Gastroesophageal sphincter (tissue), 4 donors: ENCODE measurements around the gene SCNN1A. TPM values are rescaled to one million over a fixed set of nuclear protein-coding genes. Genes with fewer than 3 reads are reported as not detected.

Experiments used
- ATAC-seq: fragments of 150-250 bp; one replicate; pipeline ENCODE4 v1.9.1; 2016; ENCODE audit warnings: mild to moderate bottlenecking, moderate library complexity
- H3K27ac ChIP-seq, 4 donors: fragments of 200-600 bp; sonication (generic) in 3 of 4; 1 replicate in 3 of 4; 2 replicates in 1 of 4; pipeline ENCODE4 v1.5.1; 2016 to 2019
- H3K27me3 ChIP-seq: fragments of 200-600 bp; sonication (generic); one replicate; pipeline ENCODE4 v1.5.1; 2019
- H3K36me3 ChIP-seq, 2 donors: fragments of 200-600 bp; sonication (generic); one replicate each; pipeline ENCODE4 v1.5.1; 2019; ENCODE audit warnings: control low read depth in 1 of 2
- H3K4me1 ChIP-seq, 3 donors: fragments of 200-600 bp; sonication (generic); 1 replicate in 2 of 3; 2 replicates in 1 of 3; pipeline ENCODE4 v1.5.1; 2016 to 2019; ENCODE audit warnings: control low read depth in 2 of 3
- H3K4me3 ChIP-seq, 2 donors: fragments of 200-600 bp; sonication (generic); one replicate each; pipeline ENCODE4 v1.5.1; 2019; ENCODE audit warnings: mild to moderate bottlenecking in 1 of 2, moderate library complexity in 1 of 2
- H3K9me3 ChIP-seq, 3 donors: fragments of 200-600 bp; sonication (generic); one replicate each; pipeline ENCODE4 v1.5.1; 2017 to 2019; ENCODE audit warnings: control low read depth in 2 of 3
- EP300 ChIP-seq: sonication (generic); formaldehyde crosslinking; IDR thresholded peaks from one replicate; pipeline ENCODE4 v1.6.1; 2017; ENCODE audit warnings: antibody characterized with exemption, mild to moderate bottlenecking
- POLR2A ChIP-seq, 2 donors: fragments of 450-650 bp; IDR thresholded peaks; one replicate each; pipeline ENCODE4 v1.6.1; 2017; ENCODE audit warnings: antibody characterized with exemption in 2 of 2, mild to moderate bottlenecking in 2 of 2, moderate library complexity in 1 of 2
- POLR2AphosphoS5 ChIP-seq: sonication (generic); formaldehyde crosslinking; IDR thresholded peaks from one replicate; pipeline ENCODE4 v1.6.1; 2017; ENCODE audit warnings: antibody characterized with exemption
- WGBS, 2 donors: methylation state at CpG; one replicate each; pipeline ENCODE4 v1.1.5; 2018; ENCODE audit warnings: low coverage in 1 of 2; 5-methylcytosine and 5-hydroxymethylcytosine counted together
- total RNA-seq, 4 donors: library from RNA; depleted of rRNA; stranded (reverse); fragments of >200 nt; gene quantifications; one replicate each; pipeline ENCODE4 v1.1.0, GENCODE V29; 2016
- TF ChIP-seq, protein P1 (sequence below), 4 experiments: fragments of 200-600 bp in 2 of 4; fragments of 450-650 bp in 2 of 4; sonication (generic) in 1 of 4; IDR thresholded peaks; one replicate each; pipeline ENCODE4 v1.5.1; 2017 to 2019; ENCODE audit warnings: antibody characterized with exemption in 4 of 4, mild to moderate bottlenecking in 2 of 4, moderate library complexity in 2 of 4

Gene SCNN1A
- total RNA-seq, 4 donors from 2014 or later, result 0.62 to 19.9 (median 5.2) TPM; not detected in 1

DNA sequence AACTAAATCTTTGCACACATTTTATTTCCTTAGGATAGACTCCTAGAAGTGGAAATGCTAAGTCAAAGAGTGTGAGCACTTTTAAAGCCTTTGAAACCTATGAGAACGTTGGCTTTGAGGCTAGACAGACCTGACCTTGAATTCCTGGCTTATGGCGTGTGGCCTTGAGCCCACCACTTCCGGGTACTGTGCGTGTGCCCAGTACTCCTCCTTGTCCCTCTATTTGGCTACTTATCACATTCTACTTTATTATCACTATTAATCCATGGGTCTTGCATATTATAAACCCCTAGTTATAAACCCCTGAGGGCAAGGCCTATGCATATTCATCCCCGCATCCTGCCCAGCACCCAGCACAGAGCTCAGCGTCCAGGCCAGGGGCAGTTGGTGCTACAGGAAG lies 43.4 kb upstream of the SCNN1A start:
- Histone ChIP-seq H3K36me3 (no peaks in the 10 kb centered on the region), H3K4me3 (no peak overlapping the region), H3K27ac (no peak overlapping the region), H3K27me3 (no peaks in the 10 kb centered on the region), H3K9me3 (no peaks in the 10 kb centered on the region), H3K4me1 (peaks cover 0 to 17% (median 2%) of the 10 kb centered on the region in 3 donors)
- no peak for TF ChIP-seq POLR2AphosphoS5
- no peak for TF ChIP-seq POLR2A (IDR thresholded peaks at IDR 0.05)
- no peak for TF ChIP-seq EP300
- TF ChIP-seq, protein P1, sequence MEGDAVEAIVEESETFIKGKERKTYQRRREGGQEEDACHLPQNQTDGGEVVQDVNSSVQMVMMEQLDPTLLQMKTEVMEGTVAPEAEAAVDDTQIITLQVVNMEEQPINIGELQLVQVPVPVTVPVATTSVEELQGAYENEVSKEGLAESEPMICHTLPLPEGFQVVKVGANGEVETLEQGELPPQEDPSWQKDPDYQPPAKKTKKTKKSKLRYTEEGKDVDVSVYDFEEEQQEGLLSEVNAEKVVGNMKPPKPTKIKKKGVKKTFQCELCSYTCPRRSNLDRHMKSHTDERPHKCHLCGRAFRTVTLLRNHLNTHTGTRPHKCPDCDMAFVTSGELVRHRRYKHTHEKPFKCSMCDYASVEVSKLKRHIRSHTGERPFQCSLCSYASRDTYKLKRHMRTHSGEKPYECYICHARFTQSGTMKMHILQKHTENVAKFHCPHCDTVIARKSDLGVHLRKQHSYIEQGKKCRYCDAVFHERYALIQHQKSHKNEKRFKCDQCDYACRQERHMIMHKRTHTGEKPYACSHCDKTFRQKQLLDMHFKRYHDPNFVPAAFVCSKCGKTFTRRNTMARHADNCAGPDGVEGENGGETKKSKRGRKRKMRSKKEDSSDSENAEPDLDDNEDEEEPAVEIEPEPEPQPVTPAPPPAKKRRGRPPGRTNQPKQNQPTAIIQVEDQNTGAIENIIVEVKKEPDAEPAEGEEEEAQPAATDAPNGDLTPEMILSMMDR (IDR thresholded peaks at IDR 0.05), result no peak
- no peak for ATAC-seq
- 71 to 83% methylated on average over 2 to 6 of the region's 6 CpGs for WGBS, 2 donors

DNA sequence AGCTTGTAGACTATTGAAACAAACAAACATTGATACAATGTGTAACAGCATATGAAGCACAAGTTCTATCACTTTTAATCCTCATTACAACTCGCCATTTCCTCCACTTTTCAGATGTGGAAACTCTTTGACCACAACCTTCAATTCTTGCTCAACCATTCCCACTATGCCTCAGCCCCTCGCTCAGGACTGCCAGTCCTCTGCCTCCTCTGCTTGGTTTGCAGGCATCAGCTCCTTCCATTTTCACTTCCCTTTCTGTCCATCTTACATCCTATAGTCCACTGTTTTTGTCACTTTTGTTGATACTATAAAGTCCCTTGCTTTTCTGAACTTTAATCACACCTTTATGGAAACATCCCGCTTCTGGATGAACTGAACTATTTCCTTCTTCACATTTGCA lies 41.2 kb upstream of the SCNN1A start:
- no peak for ATAC-seq
- no peaks in the 10 kb centered on the region for H3K27me3 ChIP-seq
- no peak overlapping the region for H3K4me3 ChIP-seq
- peaks cover 0 to 11% (median 0%) of the 10 kb centered on the region in 3 donors for H3K4me1 ChIP-seq
- H3K9me3 ChIP-seq, result no peaks in the 10 kb centered on the region
- no peaks in the 10 kb centered on the region for H3K36me3 ChIP-seq
- H3K27ac ChIP-seq, result no peak overlapping the region
- no peak for TF ChIP-seq POLR2A (IDR thresholded peaks at IDR 0.05)
- TF ChIP-seq, protein P1 (IDR thresholded peaks at IDR 0.05), result no peak
- no peak for TF ChIP-seq EP300
- no peak for TF ChIP-seq POLR2AphosphoS5
- 71 to 93% methylated on average over 3 of the region's 3 CpGs for WGBS, 2 donors

DNA sequence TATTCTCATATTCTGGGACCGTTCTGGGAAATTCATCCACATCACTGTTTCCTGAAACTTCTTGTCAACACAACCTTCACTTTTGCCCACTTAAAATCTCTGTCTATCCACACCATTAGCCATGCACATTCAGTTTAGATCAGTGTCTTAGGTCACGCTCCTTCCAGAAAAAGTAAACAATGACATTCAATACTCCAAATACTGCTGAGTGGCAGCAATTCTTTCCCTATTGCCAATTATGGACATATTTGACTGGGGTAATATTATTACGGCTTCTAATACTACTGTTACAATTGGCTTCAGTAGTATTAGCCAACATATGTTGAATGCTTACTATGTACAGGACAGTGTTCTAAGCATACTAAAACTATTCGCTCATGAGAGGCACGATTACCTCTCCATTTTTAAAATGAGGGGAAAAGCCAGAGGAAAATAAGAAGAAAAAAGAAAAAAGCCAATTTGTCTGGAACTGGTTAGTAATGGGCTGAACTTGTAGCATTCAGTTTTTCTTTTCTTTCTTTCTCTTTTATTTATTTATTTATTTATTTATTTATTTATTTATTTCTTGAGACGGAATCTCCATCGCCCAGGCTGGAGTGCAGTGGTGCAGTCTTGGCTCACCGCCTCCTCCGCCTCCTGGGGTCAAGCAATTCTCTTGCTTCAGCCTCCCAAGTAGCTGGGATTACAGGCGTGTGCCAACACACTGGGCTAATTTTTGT lies 32.0 kb upstream of the SCNN1A start:
- no peak overlapping the region for H3K27ac ChIP-seq
- H3K9me3 ChIP-seq, result no peaks in the 10 kb centered on the region
- no peak for TF ChIP-seq POLR2A (IDR thresholded peaks at IDR 0.05)
- no peak for ATAC-seq
- no peaks in the 10 kb centered on the region for H3K36me3 ChIP-seq
- 90 to 94% methylated on average over 9 to 10 of the region's 10 CpGs for WGBS, 2 donors
- no peak overlapping the region for H3K4me3 ChIP-seq
- no peaks in the 10 kb centered on the region for H3K27me3 ChIP-seq
- H3K4me1 ChIP-seq, result no peaks in the 10 kb centered on the region

DNA sequence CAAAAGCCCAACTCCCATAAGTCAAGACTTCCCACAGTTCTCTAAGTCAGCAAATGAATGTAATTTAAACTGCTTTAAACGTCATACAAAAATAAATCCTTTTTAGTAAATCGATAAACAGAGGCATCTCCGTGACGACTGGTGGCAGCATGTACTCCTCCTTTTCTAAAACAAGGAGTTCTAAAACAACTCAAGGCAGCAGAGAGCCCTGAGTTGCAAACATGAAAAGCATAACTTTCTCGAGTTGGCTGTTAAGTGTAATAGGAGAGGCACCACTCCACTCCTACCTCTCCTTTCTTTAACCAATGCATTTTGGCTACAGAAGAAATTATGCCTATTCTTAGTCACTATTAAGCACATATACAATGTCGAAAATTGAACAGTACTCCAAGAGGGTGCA lies 30.6 kb upstream of the SCNN1A start:
- Histone ChIP-seq H3K27ac (no peak overlapping the region), H3K27me3 (no peaks in the 10 kb centered on the region), H3K9me3 (no peaks in the 10 kb centered on the region), H3K36me3 (no peaks in the 10 kb centered on the region), H3K4me3 (no peak overlapping the region), H3K4me1 (no peaks in the 10 kb centered on the region)
- no peak for ATAC-seq
- WGBS, 2 donors, result 55 to 68% methylated on average over 6 of the region's 6 CpGs
- TF ChIP-seq, protein P1 (IDR thresholded peaks at IDR 0.05), result no peak
- TF ChIP-seq POLR2A (IDR thresholded peaks at IDR 0.05), result no peak
- TF ChIP-seq EP300, result no peak
- no peak for TF ChIP-seq POLR2AphosphoS5

DNA sequence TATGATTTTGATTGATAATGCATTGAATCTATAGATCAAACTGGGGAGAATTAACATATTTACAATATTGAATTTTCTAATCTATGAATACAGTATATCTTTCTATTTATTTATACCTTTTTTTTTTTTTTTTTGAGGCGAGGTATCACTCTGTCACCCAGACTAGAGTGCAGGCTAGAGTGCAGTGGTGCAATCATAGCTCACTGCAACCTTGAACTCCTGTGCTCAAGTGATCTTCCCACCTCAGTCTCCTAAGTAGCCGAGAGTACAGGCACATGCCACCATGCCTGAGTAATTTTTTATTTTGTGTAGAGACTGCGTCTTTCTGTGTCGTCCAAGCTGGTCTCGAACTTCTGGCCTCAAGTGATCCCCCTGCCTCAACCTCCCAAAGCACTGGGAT lies 29.0 kb upstream of the SCNN1A start:
- ATAC-seq, result no peak
- TF ChIP-seq, protein P1 (IDR thresholded peaks at IDR 0.05), result no peak
- no peak for TF ChIP-seq POLR2AphosphoS5
- no peak for TF ChIP-seq EP300
- TF ChIP-seq POLR2A (IDR thresholded peaks at IDR 0.05), result no peak
- H3K4me3 ChIP-seq, result no peak overlapping the region
- 74 to 83% methylated on average over 4 to 5 of the region's 5 CpGs for WGBS, 2 donors
- H3K9me3 ChIP-seq, result no peaks in the 10 kb centered on the region
- no peak overlapping the region for H3K27ac ChIP-seq
- H3K36me3 ChIP-seq, result no peaks in the 10 kb centered on the region
- no peaks in the 10 kb centered on the region for H3K27me3 ChIP-seq
- H3K4me1 ChIP-seq, result no peaks in the 10 kb centered on the region
